SIG-M5 treated with dmso at 0.1 percent for 504 hours (cell line): ENCODE measurements around the gene STMN1.
A peak's percentile ranks its signal among the peaks of the same experiment; 100 is the strongest.

ENCODE experiments used
- DNase-seq: peaks from one replicate; lab custom pipeline; 2025; ENCODE audit not compliant: unreplicated experiment; lab: John Stamatoyannopoulos, UW

Gene STMN1

GRCh38 chr1:25871704-25872494 lies 34.3 kb downstream of the STMN1 start:
- DNase-seq, result no peak

GRCh38 chr1:25871086-25871703 lies 35.0 kb downstream of the STMN1 start:
- DNase-seq, result no peak

GRCh38 chr1:25870614-25871013 lies 35.6 kb downstream of the STMN1 start:
- DNase-seq, result no peak

GRCh38 chr1:25869909-25870606 lies 36.2 kb downstream of the STMN1 start:
- DNase-seq, result peak; percentile 10

- no peak for DNase-seq
Observed at GRCh38 chr1:25867210-25867991, 38.8 kb downstream of the STMN1 start.

GRCh38 chr1:25866288-25866687 lies 39.9 kb downstream of the STMN1 start:
- DNase-seq, result no peak

- DNase-seq, result no peak
Observed at GRCh38 chr1:25864434-25864833, 41.8 kb downstream of the STMN1 start.

GRCh38 chr1:25863486-25864262 lies 42.5 kb downstream of the STMN1 start:
- no peak for DNase-seq

GRCh38 chr1:25862785-25863485 lies 43.3 kb downstream of the STMN1 start:
- DNase-seq, result no peak

- peak; percentile 51 for DNase-seq
Observed at GRCh38 chr1:25861316-25862286, 44.6 kb downstream of the STMN1 start.

GRCh38 chr1:25858906-25859789 lies 47.1 kb downstream of the STMN1 start, which contains the start of gene AUNIP:
TSS of gene AUNIP (minus strand) at chr1:25859457. CDS start at chr1:25859357, 100 bp downstream.
- peak; percentile 78 for DNase-seq

- peak; percentile 60 for DNase-seq
Observed at GRCh38 chr1:25858494-25858893, 47.7 kb downstream of the STMN1 start.

GRCh38 chr1:25856856-25857255 lies 49.4 kb downstream of the STMN1 start:
- DNase-seq, result no peak

- DNase-seq, result no peak
Observed at GRCh38 chr1:25854554-25854953, 51.7 kb downstream of the STMN1 start.
